K562 (cell line): ENCODE data around the gene CD248. TPM values are rescaled to one million over a fixed set of nuclear protein-coding genes. Genes with fewer than 3 reads are reported as not detected.

Experiments used
- ARID1B ChIP-seq: fragments of 450-650 bp; IDR thresholded peaks from 2 replicates; pipeline ENCODE4 v1.6.1; 2016; ENCODE audit warnings: antibody characterized with exemption, mild to moderate bottlenecking, inconsistent platforms
- ETV6 ChIP-seq, 3 experiments: fragments of 150-350 bp in 1 of 3; sonication (generic) in 1 of 3; formaldehyde crosslinking in 1 of 3; IDR thresholded peaks; 2 replicates each; pipeline versions ENCODE4 v1.6.1 to v1.8.0; 2014 to 2022; ENCODE audit warnings: borderline replicate concordance in 2 of 3, low read depth in 2 of 3, antibody characterized with exemption in 1 of 3, low read length in 1 of 3, mild to moderate bottlenecking in 1 of 3, missing genetic modification reagents in 1 of 3
- FOXA1 ChIP-seq: fragments of 450-650 bp; IDR thresholded peaks from 2 replicates; pipeline ENCODE4 v1.6.1; 2016; ENCODE audit warnings: mild to moderate bottlenecking, borderline replicate concordance
- HNRNPK ChIP-seq: fragments of 200-400 bp; formaldehyde crosslinking; IDR thresholded peaks from one replicate; pipeline ENCODE4 v1.6.1; 2018; ENCODE audit warnings: mild to moderate bottlenecking, low read depth, low read length; ENCODE audit not compliant: poor library complexity, severe bottlenecking
- ILK ChIP-seq: fragments of 450-650 bp; IDR thresholded peaks from 2 replicates; pipeline ENCODE4 v1.6.1; 2016; ENCODE audit warnings: missing genetic modification characterization, low read depth, mild to moderate bottlenecking, missing compliant biosample characterization, moderate library complexity, borderline replicate concordance
- PRMT5 ChIP-seq: sonication (generic); formaldehyde crosslinking; IDR thresholded peaks from 2 replicates; pipeline ENCODE4 v1.5.0; 2020; ENCODE audit warnings: missing genetic modification reagents
- RBM14 ChIP-seq: fragments of 200-400 bp; formaldehyde crosslinking; IDR thresholded peaks from 2 replicates; pipeline ENCODE4 v1.6.1; 2018; ENCODE audit warnings: low read depth, mild to moderate bottlenecking, low read length, moderate library complexity, borderline replicate concordance; ENCODE audit not compliant: insufficient read depth
- SRF ChIP-seq, 2 experiments: fragments of 250-450, 450-650 bp in 1 of 2; sonication (Bioruptor Pico) in 1 of 2; sonication (generic) in 1 of 2; formaldehyde crosslinking; IDR thresholded peaks; 2 replicates each; pipeline versions ENCODE4 v1.5.0 to v1.5.1; 2020 to 2022; ENCODE audit warnings: mild to moderate bottlenecking in 1 of 2, missing genetic modification reagents in 1 of 2
- U2AF1 ChIP-seq: fragments of 200-400 bp; formaldehyde crosslinking; optimal IDR thresholded peaks from 2 replicates; pipeline ENCODE3; 2017; ENCODE audit warnings: mild to moderate bottlenecking, low read depth, low read length, moderate library complexity
- ZNF121 ChIP-seq: sonication (generic); formaldehyde crosslinking; conservative IDR thresholded peaks from 2 replicates; pipeline ENCODE4 v1.8.0; 2022; ENCODE audit warnings: missing genetic modification reagents
- ZNF445 ChIP-seq: fragments of 250-450 bp; sonication (Bioruptor Pico); IDR thresholded peaks from 2 replicates; pipeline ENCODE4 v1.4.0; 2020; ENCODE audit warnings: low read depth, mild to moderate bottlenecking, moderate library complexity
- ZNF76 ChIP-seq: fragments of 250-450 bp; sonication (Bioruptor Pico); IDR thresholded peaks from 2 replicates; pipeline ENCODE4 v1.4.0; 2020; ENCODE audit warnings: mild to moderate bottlenecking, moderate library complexity, borderline replicate concordance
- polyA plus RNA-seq, 8 experiments: library from polyadenylated mRNA; depleted of rRNA in 4 of 8; stranded (reverse) in 5 of 8; unstranded in 3 of 8; fragments of >200 nt; fragmentation: Nextera tagmentation in 2 of 8; fragmentation: Illumina TruSeq in 1 of 8; extraction: Ambion mirVana in 2 of 8; extraction: Trizol in 1 of 8; gene quantifications; 2 replicates each; pipeline versions ENCODE4 v1.2.1 to v1.2.3, GENCODE V29; 2011 to 2014; ENCODE audit warnings: inconsistent platforms in 1 of 8, missing spikeins in 1 of 8
- total RNA-seq, 7 experiments: library from RNA; depleted of rRNA in 6 of 7; stranded (reverse); fragments of >200 nt in 6 of 7; fragmentation: Illumina TruSeq in 2 of 7; extraction: Trizol in 2 of 7; gene quantifications; 2 replicates each; pipeline versions ENCODE4 v1.2.1 to v1.2.3, GENCODE V29; 2011 to 2021; ENCODE audit warnings: low replicate concordance in 1 of 7
- TF ChIP-seq, protein P1 (sequence below): sonication (generic); formaldehyde crosslinking; IDR thresholded peaks from 2 replicates; pipeline ENCODE4 v1.8.0; 2022; ENCODE audit warnings: mild to moderate bottlenecking, low read depth, missing genetic modification reagents
- TF ChIP-seq, protein P2 (sequence below): fragments of 250-450 bp; sonication (Bioruptor Pico); IDR thresholded peaks from 2 replicates; pipeline ENCODE4 v1.5.0; 2020; ENCODE audit warnings: mild to moderate bottlenecking, borderline replicate concordance
- TF ChIP-seq, protein P3 (sequence below): fragments of 200-800 bp; sonication (Bioruptor generic); IDR thresholded peaks from 2 replicates; pipeline ENCODE4 v1.6.1; 2017; ENCODE audit warnings: missing genetic modification characterization, missing compliant biosample characterization
- TF ChIP-seq, protein P4 (sequence below): fragments of 450-650 bp; IDR thresholded peaks from one replicate; pipeline ENCODE4 v1.6.1; 2018; ENCODE audit warnings: mild to moderate bottlenecking, moderate library complexity; ENCODE audit not compliant: partially characterized antibody
- TF ChIP-seq, protein P5 (sequence below): sonication (generic); formaldehyde crosslinking; IDR thresholded peaks from 2 replicates; pipeline ENCODE4 v1.8.1; 2023; ENCODE audit warnings: mild to moderate bottlenecking, missing genetic modification reagents

The CD248 gene
- total and polyA plus RNA-seq, 9 of the 15 experiments (the other 6 are each of a cell fraction or from before 2014, with no cell fraction given): 0.09 TPM; not detected in 8

DNA sequence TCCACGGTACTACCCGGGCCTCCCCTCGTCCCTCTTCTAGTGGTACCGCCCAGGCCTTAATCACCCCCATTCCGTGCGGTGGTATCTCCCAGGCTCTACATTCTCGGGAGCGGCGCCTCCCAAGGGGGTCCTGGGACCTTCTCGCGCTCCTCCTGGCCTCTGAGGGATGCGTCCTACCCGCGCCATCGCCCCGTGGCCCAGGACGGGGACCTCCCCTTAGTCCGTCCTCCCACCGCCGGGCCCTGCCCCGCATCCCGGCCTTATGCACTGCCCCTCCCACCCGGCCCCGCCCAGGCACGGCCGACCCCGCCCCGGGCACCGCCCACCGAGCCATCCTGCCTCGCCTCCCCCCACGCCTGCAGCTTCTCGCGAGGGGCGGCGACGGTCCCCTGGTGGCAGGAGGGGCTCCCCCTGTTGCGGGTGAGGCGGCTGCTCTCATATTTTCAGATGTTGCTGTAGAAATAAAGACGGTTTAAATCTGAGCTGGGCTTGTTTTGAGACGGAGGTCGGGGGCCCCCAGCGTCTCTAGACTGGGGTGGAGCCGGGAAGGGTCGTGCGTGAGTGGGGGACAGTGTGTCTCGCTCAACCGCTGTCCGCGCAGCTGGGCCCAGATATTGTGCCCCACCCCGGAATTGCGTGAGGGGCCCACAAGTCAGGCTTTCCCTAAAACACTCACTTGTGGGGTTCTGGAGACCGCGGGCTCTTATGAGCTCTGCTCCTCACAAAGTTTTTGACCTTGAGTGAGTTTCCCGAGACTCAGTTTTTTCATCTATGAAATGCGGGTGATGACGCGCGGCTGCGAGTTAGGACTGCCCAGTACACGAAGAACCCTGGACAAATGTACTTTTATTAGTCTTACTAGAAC lies 49.2 kb downstream of the CD248 start (continued):
- TF ChIP-seq, protein P1, sequence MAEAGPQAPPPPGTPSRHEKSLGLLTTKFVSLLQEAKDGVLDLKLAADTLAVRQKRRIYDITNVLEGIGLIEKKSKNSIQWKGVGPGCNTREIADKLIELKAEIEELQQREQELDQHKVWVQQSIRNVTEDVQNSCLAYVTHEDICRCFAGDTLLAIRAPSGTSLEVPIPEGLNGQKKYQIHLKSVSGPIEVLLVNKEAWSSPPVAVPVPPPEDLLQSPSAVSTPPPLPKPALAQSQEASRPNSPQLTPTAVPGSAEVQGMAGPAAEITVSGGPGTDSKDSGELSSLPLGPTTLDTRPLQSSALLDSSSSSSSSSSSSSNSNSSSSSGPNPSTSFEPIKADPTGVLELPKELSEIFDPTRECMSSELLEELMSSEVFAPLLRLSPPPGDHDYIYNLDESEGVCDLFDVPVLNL (CRISPR knock-in tag): 0 out of 2 replicates have a peak, but pooled peaks have one; percentile 31
- TF ChIP-seq, protein P2, sequence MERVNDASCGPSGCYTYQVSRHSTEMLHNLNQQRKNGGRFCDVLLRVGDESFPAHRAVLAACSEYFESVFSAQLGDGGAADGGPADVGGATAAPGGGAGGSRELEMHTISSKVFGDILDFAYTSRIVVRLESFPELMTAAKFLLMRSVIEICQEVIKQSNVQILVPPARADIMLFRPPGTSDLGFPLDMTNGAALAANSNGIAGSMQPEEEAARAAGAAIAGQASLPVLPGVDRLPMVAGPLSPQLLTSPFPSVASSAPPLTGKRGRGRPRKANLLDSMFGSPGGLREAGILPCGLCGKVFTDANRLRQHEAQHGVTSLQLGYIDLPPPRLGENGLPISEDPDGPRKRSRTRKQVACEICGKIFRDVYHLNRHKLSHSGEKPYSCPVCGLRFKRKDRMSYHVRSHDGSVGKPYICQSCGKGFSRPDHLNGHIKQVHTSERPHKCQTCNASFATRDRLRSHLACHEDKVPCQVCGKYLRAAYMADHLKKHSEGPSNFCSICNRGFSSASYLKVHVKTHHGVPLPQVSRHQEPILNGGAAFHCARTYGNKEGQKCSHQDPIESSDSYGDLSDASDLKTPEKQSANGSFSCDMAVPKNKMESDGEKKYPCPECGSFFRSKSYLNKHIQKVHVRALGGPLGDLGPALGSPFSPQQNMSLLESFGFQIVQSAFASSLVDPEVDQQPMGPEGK (CRISPR knock-in tag): no peak
- TF ChIP-seq U2AF1 (no peak), ZNF76 (CRISPR knock-in tag) (no peak), SRF (CRISPR knock-in tag; IDR thresholded peaks at IDR 0.05) (no peak), ARID1B (0 out of 2 replicates have a peak, but pooled peaks have one; percentile 31), ETV6 (IDR thresholded peaks at IDR 0.05; ENCODE audit: borderline replicate concordance in 1 of 2, low read depth in 2 of 2, low read length in 1 of 2) (no peak), ETV6 (CRISPR knock-in tag; IDR thresholded peaks at IDR 0.05; ENCODE audit: borderline replicate concordance) (no peak), PRMT5 (no peak), FOXA1 (no peak), ZNF445 (CRISPR knock-in tag) (no peak), ILK (tag) (no peak), ZNF121 (CRISPR knock-in tag) (no peak), RBM14 (no peak), HNRNPK (no peak)
- TF ChIP-seq, protein P3, sequence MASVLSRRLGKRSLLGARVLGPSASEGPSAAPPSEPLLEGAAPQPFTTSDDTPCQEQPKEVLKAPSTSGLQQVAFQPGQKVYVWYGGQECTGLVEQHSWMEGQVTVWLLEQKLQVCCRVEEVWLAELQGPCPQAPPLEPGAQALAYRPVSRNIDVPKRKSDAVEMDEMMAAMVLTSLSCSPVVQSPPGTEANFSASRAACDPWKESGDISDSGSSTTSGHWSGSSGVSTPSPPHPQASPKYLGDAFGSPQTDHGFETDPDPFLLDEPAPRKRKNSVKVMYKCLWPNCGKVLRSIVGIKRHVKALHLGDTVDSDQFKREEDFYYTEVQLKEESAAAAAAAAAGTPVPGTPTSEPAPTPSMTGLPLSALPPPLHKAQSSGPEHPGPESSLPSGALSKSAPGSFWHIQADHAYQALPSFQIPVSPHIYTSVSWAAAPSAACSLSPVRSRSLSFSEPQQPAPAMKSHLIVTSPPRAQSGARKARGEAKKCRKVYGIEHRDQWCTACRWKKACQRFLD (CRISPR knock-in tag): no peak
- TF ChIP-seq, protein P4, sequence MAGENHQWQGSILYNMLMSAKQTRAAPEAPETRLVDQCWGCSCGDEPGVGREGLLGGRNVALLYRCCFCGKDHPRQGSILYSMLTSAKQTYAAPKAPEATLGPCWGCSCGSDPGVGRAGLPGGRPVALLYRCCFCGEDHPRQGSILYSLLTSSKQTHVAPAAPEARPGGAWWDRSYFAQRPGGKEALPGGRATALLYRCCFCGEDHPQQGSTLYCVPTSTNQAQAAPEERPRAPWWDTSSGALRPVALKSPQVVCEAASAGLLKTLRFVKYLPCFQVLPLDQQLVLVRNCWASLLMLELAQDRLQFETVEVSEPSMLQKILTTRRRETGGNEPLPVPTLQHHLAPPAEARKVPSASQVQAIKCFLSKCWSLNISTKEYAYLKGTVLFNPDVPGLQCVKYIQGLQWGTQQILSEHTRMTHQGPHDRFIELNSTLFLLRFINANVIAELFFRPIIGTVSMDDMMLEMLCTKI: no peak
- TF ChIP-seq, protein P5, sequence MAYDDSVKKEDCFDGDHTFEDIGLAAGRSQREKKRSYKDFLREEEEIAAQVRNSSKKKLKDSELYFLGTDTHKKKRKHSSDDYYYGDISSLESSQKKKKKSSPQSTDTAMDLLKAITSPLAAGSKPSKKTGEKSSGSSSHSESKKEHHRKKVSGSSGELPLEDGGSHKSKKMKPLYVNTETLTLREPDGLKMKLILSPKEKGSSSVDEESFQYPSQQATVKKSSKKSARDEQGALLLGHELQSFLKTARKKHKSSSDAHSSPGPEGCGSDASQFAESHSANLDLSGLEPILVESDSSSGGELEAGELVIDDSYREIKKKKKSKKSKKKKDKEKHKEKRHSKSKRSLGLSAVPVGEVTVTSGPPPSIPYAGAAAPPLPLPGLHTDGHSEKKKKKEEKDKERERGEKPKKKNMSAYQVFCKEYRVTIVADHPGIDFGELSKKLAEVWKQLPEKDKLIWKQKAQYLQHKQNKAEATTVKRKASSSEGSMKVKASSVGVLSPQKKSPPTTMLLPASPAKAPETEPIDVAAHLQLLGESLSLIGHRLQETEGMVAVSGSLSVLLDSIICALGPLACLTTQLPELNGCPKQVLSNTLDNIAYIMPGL (CRISPR knock-in tag): peak; percentile 29; the same call in 1 of the 2 replicates
